Left cardiac atrium (tissue), 4 donors: Measurements from ENCODE around the gene SLC24A3. TPM values are rescaled to one million over a fixed set of nuclear protein-coding genes. Genes with fewer than 3 reads are reported as not detected.
A peak's percentile ranks its signal among the peaks of the same experiment; 100 is the strongest.

Source experiments
- ATAC-seq, 2 donors: fragments of 200-7000 bp; cut with Tn5 transposase; one replicate each; pipeline ENCODE4 v1.9.1; 2020; ENCODE audit warnings: mild to moderate bottlenecking in 2 of 2, moderate library complexity in 2 of 2
- DNase-seq: peaks from one replicate; pipeline ENCODE4 v3.0.0-alpha.2; 2020
- intact Hi-C, 2 donors: fragments of 100-400 bp; cut with DNase I; formaldehyde crosslinking; loops; one replicate each; pipeline versions ENCODE4 v1.14.1 to v1.15.1; 2022 to 2023
- total RNA-seq, 2 donors: library from RNA; stranded (reverse); fragmentation: NEBNext Ultra II Directional; extraction: Animal tissue kit (Norgen Biotek cat#: 25700); gene quantifications; one replicate each; pipeline ENCODE4 v1.2.1, GENCODE V29; 2021
- donor health status: DM: no; HTN: yes; CAD: no.
- donor health status: DM: no; HTN: yes; CAD: no; lungs with severe emphysema.
- donor health status: DM: yes; HTN: yes; CAD: no.
- donor health status: Dilated cardiomyopathy.

SLC24A3 gene
- total RNA-seq, 2 donors from 2014 or later = 2.1 to 4.1 TPM

- peak; percentile 78 to 82 for ATAC-seq
- intact Hi-C loops = loop anchor here (5.0 to 10.0 kb wide), 2 partner anchors 376 to 379 kb away; no protein-coding TSS in a partner anchor
- DNase-seq = peak; percentile 43
Observed at GRCh38 chr20:19583532-19584175, 371.2 kb downstream of the SLC24A3 start.

- intact Hi-C loops = loop anchor here in 1 of 2 donors (10.0 kb wide), 1 partner anchor 383 kb away; no protein-coding TSS in a partner anchor
- DNase-seq (no peak), ATAC-seq (no peak)
Observed at GRCh38 chr20:19588241-19588640, 375.8 kb downstream of the SLC24A3 start.

- intact Hi-C loops = loop anchor here in 1 of 2 donors (10.0 kb wide), 1 partner anchor 384 kb away; no protein-coding TSS in a partner anchor
- DNase-seq = no peak
- no peak for ATAC-seq
Observed at GRCh38 chr20:19588732-19589131, 376.3 kb downstream of the SLC24A3 start.

GRCh38 chr20:19589787-19590362, 377.4 kb downstream of the SLC24A3 start:
- intact Hi-C loops = loop anchor here in 1 of 2 donors (10.0 kb wide), 1 partner anchor 385 kb away; no protein-coding TSS in a partner anchor
- ATAC-seq = no peak
- no peak for DNase-seq

- intact Hi-C loops = no loop called here
- no peak for ATAC-seq
- no peak for DNase-seq
Observed at GRCh38 chr20:19590382-19590781, 377.9 kb downstream of the SLC24A3 start.

- intact Hi-C loops = no loop called here
- no peak for DNase-seq
- no peak for ATAC-seq
Observed at GRCh38 chr20:19593762-19594161, 381.3 kb downstream of the SLC24A3 start.

GRCh38 chr20:19594896-19595295, 382.5 kb downstream of the SLC24A3 start:
- DNase-seq = no peak
- intact Hi-C loops = no loop called here
- no peak for ATAC-seq

GRCh38 chr20:19598117-19598850, 385.8 kb downstream of the SLC24A3 start:
- intact Hi-C loops = no loop called here
- ATAC-seq = no peak
- DNase-seq = no peak

- DNase-seq (no peak), ATAC-seq (no peak)
- intact Hi-C loops = no loop called here
Observed at GRCh38 chr20:19599200-19599599, 386.8 kb downstream of the SLC24A3 start.

GRCh38 chr20:19600042-19600441, 387.6 kb downstream of the SLC24A3 start:
- no peak for ATAC-seq
- intact Hi-C loops = no loop called here
- no peak for DNase-seq

- DNase-seq (no peak), ATAC-seq (no peak)
- intact Hi-C loops = no loop called here
Observed at GRCh38 chr20:19601126-19601810, 388.8 kb downstream of the SLC24A3 start.

GRCh38 chr20:19602675-19603375, 390.4 kb downstream of the SLC24A3 start:
- no peak for ATAC-seq
- DNase-seq = no peak
- intact Hi-C loops = no loop called here

- ATAC-seq (no peak), DNase-seq (no peak)
- intact Hi-C loops = no loop called here
Observed at GRCh38 chr20:19603376-19603750, 390.9 kb downstream of the SLC24A3 start.

GRCh38 chr20:19605786-19606485, 393.5 kb downstream of the SLC24A3 start:
- ATAC-seq (peak in 1 of 2 donors; percentile 34), DNase-seq (no peak)
- intact Hi-C loops = no loop called here

- intact Hi-C loops = no loop called here
- DNase-seq (no peak), ATAC-seq (no peak)
Observed at GRCh38 chr20:19609642-19610223, 397.3 kb downstream of the SLC24A3 start.

- no peak for ATAC-seq
- no peak for DNase-seq
- intact Hi-C loops = no loop called here
Observed at GRCh38 chr20:19615629-19616028, 403.2 kb downstream of the SLC24A3 start.

GRCh38 chr20:19616081-19616480, 403.6 kb downstream of the SLC24A3 start:
- ATAC-seq = no peak
- no peak for DNase-seq
- intact Hi-C loops = no loop called here

GRCh38 chr20:19616620-19617019, 404.2 kb downstream of the SLC24A3 start:
- ATAC-seq = no peak
- intact Hi-C loops = no loop called here
- no peak for DNase-seq
